ENCODE measurements around the gene PTPN11.

Gene PTPN11

GRCh38 chr12:112535637-112536366, 117.1 kb downstream of the PTPN11 start:
- peaks cover 22% of the 10 kb centered on the region for H3K4me1 ChIP-seq
- H4K20me1 ChIP-seq, result no peaks in the 10 kb centered on the region
- TF ChIP-seq Cebpa-rat (IDR thresholded peaks at IDR 0.05), result no peak
- no peak overlapping the region for H3K4me3 ChIP-seq
- H3K4me2 ChIP-seq, result no peak overlapping the region
- H3K9me3 ChIP-seq, result no peaks in the 10 kb centered on the region
- H3K9ac ChIP-seq, result no peak overlapping the region
- no peak overlapping the region for H3K27ac ChIP-seq
- no peaks in the 10 kb centered on the region for H3K27me3 ChIP-seq
- H3K36me3 ChIP-seq, result no peaks in the 10 kb centered on the region

- Histone ChIP-seq H3K9ac (no peak overlapping the region), H3K27me3 (no peaks in the 10 kb centered on the region), H3K9me3 (no peaks in the 10 kb centered on the region), H4K20me1 (no peaks in the 10 kb centered on the region), H3K27ac (no peak overlapping the region), H3K36me3 (no peaks in the 10 kb centered on the region), H3K4me2 (no peak overlapping the region), H3K4me3 (no peak overlapping the region), H3K4me1 (peaks cover 22% of the 10 kb centered on the region)
- TF ChIP-seq Cebpa-rat (IDR thresholded peaks at IDR 0.05), result no peak
Measured at GRCh38 chr12:112536367-112536730, 117.6 kb downstream of the PTPN11 start.

- Histone ChIP-seq H3K9me3 (no peaks in the 10 kb centered on the region; the same call in 1 of the 2 replicates), H3K4me2 (peak overlapping the region; percentile 26; the same call in 1 of the 2 replicates), H3K9ac (no peak overlapping the region), H3K36me3 (no peaks in the 10 kb centered on the region), H3K4me3 (no peak overlapping the region), H3K27me3 (no peaks in the 10 kb centered on the region), H3K27ac (no peak overlapping the region), H3K4me1 (peaks cover 22% of the 10 kb centered on the region), H4K20me1 (no peaks in the 10 kb centered on the region)
- no peak for TF ChIP-seq Cebpa-rat (IDR thresholded peaks at IDR 0.05)
Measured at GRCh38 chr12:112537710-112538396, 119.1 kb downstream of the PTPN11 start.

- H3K27me3 ChIP-seq, result no peaks in the 10 kb centered on the region
- H4K20me1 ChIP-seq, result no peaks in the 10 kb centered on the region
- H3K9ac ChIP-seq, result no peak overlapping the region
- no peaks in the 10 kb centered on the region; the same call in 1 of the 2 replicates for H3K9me3 ChIP-seq
- TF ChIP-seq Cebpa-rat (IDR thresholded peaks at IDR 0.05), result no peak
- H3K4me1 ChIP-seq, result peaks cover 22% of the 10 kb centered on the region
- no peak overlapping the region for H3K4me3 ChIP-seq
- H3K27ac ChIP-seq, result no peak overlapping the region
- H3K4me2 ChIP-seq, result 0 out of 2 replicates have a peak overlapping the region, but pooled peaks have one; percentile 26
- H3K36me3 ChIP-seq, result no peaks in the 10 kb centered on the region
Measured at GRCh38 chr12:112538740-112539139, 120.0 kb downstream of the PTPN11 start.

- H3K4me2 ChIP-seq, result no peak overlapping the region
- TF ChIP-seq Cebpa-rat (IDR thresholded peaks at IDR 0.05), result no peak
- no peaks in the 10 kb centered on the region for H4K20me1 ChIP-seq
- no peaks in the 10 kb centered on the region; the same call in 1 of the 2 replicates for H3K9me3 ChIP-seq
- H3K4me3 ChIP-seq, result no peak overlapping the region
- H3K36me3 ChIP-seq, result no peaks in the 10 kb centered on the region
- H3K27me3 ChIP-seq, result no peaks in the 10 kb centered on the region
- H3K9ac ChIP-seq, result no peak overlapping the region
- H3K4me1 ChIP-seq, result peaks cover 22% of the 10 kb centered on the region
- H3K27ac ChIP-seq, result no peak overlapping the region
Measured at GRCh38 chr12:112539221-112539620, 120.5 kb downstream of the PTPN11 start.

GRCh38 chr12:112540021-112540420, 121.3 kb downstream of the PTPN11 start:
- Histone ChIP-seq H3K4me2 (peak overlapping the region; percentile 14; the same call in 1 of the 2 replicates), H3K9ac (no peak overlapping the region), H4K20me1 (no peaks in the 10 kb centered on the region), H3K27ac (no peak overlapping the region), H3K4me1 (peaks cover 22% of the 10 kb centered on the region), H3K36me3 (no peaks in the 10 kb centered on the region), H3K9me3 (no peaks in the 10 kb centered on the region; the same call in 1 of the 2 replicates), H3K27me3 (no peaks in the 10 kb centered on the region), H3K4me3 (no peak overlapping the region)
- TF ChIP-seq Cebpa-rat (IDR thresholded peaks at IDR 0.05), result no peak

DNA sequence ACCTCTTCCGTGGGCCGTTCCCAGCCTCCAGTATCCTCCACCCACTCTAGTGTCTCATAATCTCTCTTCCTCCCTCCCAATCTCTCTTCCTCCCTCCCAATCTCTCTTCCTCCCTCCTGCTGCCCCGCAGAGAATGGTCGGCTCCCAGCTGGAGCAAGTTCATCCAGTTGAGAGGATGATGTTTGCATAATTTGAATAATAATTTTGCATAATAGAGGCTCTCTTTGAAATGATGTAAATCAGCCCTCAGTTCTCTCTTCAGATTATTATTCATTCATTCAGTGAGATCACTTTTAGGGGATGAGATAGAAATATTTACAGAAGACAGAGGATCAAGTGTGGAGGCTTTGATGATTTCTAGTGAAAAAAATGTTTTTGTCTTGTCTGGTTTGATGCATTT, 125.0 kb downstream of the PTPN11 start:
- no peaks in the 10 kb centered on the region for H4K20me1 ChIP-seq
- no peak overlapping the region for H3K9ac ChIP-seq
- no peaks in the 10 kb centered on the region for H3K36me3 ChIP-seq
- no peak overlapping the region for H3K27ac ChIP-seq
- peaks cover 17% of the 10 kb centered on the region for H3K4me1 ChIP-seq
- H3K9me3 ChIP-seq, result no peaks in the 10 kb centered on the region; the same call in 1 of the 2 replicates
- TF ChIP-seq Cebpa-rat (IDR thresholded peaks at IDR 0.05), result no peak
- no peak overlapping the region for H3K4me2 ChIP-seq
- H3K4me3 ChIP-seq, result no peak overlapping the region
- no peaks in the 10 kb centered on the region for H3K27me3 ChIP-seq

GRCh38 chr12:112546339-112546738, 127.6 kb downstream of the PTPN11 start:
- Histone ChIP-seq H3K4me3 (no peak overlapping the region), H3K27ac (no peak overlapping the region), H3K36me3 (no peaks in the 10 kb centered on the region), H3K4me2 (no peak overlapping the region), H3K9ac (no peak overlapping the region), H4K20me1 (no peaks in the 10 kb centered on the region), H3K4me1 (peaks cover 5% of the 10 kb centered on the region; the same call in 1 of the 2 replicates), H3K27me3 (no peaks in the 10 kb centered on the region), H3K9me3 (peaks cover 3% of the 10 kb centered on the region; the same call in 1 of the 2 replicates)
- no peak for TF ChIP-seq Cebpa-rat (IDR thresholded peaks at IDR 0.05)

- no peak for TF ChIP-seq Cebpa-rat (IDR thresholded peaks at IDR 0.05)
- no peak overlapping the region for H3K9ac ChIP-seq
- 0 out of 2 replicates have a peak, but pooled peaks cover 3% of the 10 kb centered on the region for H3K9me3 ChIP-seq
- H3K36me3 ChIP-seq, result no peaks in the 10 kb centered on the region
- peaks cover 5% of the 10 kb centered on the region; the same call in 1 of the 2 replicates for H3K4me1 ChIP-seq
- H4K20me1 ChIP-seq, result no peaks in the 10 kb centered on the region
- H3K27me3 ChIP-seq, result no peaks in the 10 kb centered on the region
- H3K4me3 ChIP-seq, result no peak overlapping the region
- H3K27ac ChIP-seq, result no peak overlapping the region
- no peak overlapping the region for H3K4me2 ChIP-seq
Measured at GRCh38 chr12:112546996-112547395, 128.2 kb downstream of the PTPN11 start.

GRCh38 chr12:112549031-112549430, 130.3 kb downstream of the PTPN11 start:
- no peak overlapping the region for H3K27ac ChIP-seq
- H3K4me2 ChIP-seq, result no peak overlapping the region
- peaks cover 5% of the 10 kb centered on the region; the same call in 1 of the 2 replicates for H3K4me1 ChIP-seq
- H3K27me3 ChIP-seq, result no peaks in the 10 kb centered on the region
- H3K36me3 ChIP-seq, result no peaks in the 10 kb centered on the region
- TF ChIP-seq Cebpa-rat (IDR thresholded peaks at IDR 0.05), result no peak
- no peak overlapping the region for H3K9ac ChIP-seq
- no peaks in the 10 kb centered on the region for H4K20me1 ChIP-seq
- H3K4me3 ChIP-seq, result no peak overlapping the region
- 0 out of 2 replicates have a peak, but pooled peaks cover 3% of the 10 kb centered on the region for H3K9me3 ChIP-seq

Measured in BLaER1 (cell line).